ENCODE data around the gene CD99L2.

DNA sequence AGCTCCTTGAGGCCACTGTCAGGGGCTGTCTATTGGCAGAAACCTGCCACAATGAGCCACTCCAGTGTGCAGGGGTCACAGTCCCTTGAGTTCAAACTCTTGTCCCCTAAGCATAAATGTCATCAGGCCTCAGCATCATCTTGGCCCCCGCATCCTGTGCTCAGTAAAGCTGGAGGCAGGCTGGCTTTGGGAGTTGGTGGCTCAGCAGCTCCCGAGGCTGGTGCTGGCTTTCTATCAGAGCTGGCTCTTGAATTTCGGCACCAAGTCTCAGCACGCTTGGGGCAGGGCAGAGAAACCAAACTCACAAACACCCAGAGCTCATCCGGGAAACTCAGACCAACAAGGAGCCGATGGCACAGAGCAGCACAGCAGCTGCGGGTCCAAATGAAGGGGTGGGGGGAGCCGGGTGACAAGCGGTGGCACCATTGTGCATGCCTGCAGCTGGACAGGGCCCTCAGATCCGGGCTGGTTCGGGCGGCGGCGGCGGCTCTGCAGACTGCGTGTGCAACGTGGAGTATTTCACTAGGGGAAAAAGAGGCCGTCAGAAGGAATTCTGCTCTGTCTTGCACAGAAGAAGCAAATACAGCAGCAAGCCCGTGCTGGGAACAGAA, 129.8 kb downstream of the CD99L2 start:
- TF ChIP-seq, protein P1, sequence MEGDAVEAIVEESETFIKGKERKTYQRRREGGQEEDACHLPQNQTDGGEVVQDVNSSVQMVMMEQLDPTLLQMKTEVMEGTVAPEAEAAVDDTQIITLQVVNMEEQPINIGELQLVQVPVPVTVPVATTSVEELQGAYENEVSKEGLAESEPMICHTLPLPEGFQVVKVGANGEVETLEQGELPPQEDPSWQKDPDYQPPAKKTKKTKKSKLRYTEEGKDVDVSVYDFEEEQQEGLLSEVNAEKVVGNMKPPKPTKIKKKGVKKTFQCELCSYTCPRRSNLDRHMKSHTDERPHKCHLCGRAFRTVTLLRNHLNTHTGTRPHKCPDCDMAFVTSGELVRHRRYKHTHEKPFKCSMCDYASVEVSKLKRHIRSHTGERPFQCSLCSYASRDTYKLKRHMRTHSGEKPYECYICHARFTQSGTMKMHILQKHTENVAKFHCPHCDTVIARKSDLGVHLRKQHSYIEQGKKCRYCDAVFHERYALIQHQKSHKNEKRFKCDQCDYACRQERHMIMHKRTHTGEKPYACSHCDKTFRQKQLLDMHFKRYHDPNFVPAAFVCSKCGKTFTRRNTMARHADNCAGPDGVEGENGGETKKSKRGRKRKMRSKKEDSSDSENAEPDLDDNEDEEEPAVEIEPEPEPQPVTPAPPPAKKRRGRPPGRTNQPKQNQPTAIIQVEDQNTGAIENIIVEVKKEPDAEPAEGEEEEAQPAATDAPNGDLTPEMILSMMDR (conservative IDR thresholded peaks at IDR 0.05; ENCODE audit: low read depth, low read length), result no peak
- no peak for TF ChIP-seq EZH2 (IDR thresholded peaks at IDR 0.05; ENCODE audit: borderline replicate concordance, low read depth, low read length, poor library complexity, severe bottlenecking)

Measured in A673 (cell line).